ENCODE measurements around the gene CACNA1G. TPM values are rescaled to one million over a fixed set of nuclear protein-coding genes. Genes with fewer than 3 reads are reported as not detected.

CACNA1G gene
- total RNA-seq, 1 experiment from 2014 or later, result not detected

DNA sequence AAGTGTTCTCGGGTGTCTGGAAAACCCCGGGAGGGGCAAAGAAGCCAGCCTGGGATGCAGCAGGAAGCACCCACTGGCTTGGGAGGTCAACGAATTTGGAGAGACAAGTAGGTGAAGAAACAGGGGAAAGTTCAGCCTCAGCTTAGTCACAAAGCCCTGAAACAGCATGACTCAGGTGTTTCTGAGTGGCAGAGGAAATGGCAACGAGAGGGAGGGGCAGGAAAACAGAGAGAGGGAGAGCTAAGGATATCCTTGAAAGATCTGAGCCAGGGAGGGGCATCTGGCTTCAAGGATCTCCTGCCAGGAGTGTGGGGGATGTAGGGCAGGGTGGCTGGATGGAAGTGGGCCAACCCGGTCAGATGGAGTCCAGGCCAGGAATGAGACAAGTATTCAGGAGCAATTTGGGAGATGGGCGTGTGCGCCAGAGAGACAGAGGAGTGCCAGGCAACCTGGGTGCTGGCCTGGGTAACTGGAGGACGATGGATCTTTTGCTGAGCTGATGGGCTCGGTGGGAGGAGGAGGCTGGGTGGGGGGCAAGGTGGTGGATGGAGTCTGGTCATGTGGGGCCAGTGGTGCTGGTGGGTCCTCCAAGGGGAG lies 101.4 kb downstream of the CACNA1G start:
- no peaks in the 10 kb centered on the region for H3K79me2 ChIP-seq (ENCODE audit: low read length)
- no peak overlapping the region for H3K4me3 ChIP-seq (ENCODE audit: low read length)
- no peak overlapping the region for H3K9ac ChIP-seq (ENCODE audit: low read length)
- H3K9me3 ChIP-seq (ENCODE audit: low read length), result no peaks in the 10 kb centered on the region
- no peaks in the 10 kb centered on the region for H3K9me2 ChIP-seq (replicated peaks; ENCODE audit: insufficient read depth, low read length)
- no peak overlapping the region for H3K27ac ChIP-seq (ENCODE audit: low read length)
- no peaks in the 10 kb centered on the region for H3K36me3 ChIP-seq (ENCODE audit: insufficient read depth, low read length)
- no peak for DNase-seq
- no peak overlapping the region for H2AFZ ChIP-seq (ENCODE audit: low read length)
- no peaks in the 10 kb centered on the region for H4K20me1 ChIP-seq (ENCODE audit: insufficient read depth, low read depth, low read length)
- H3K4me2 ChIP-seq (ENCODE audit: low read depth, low read length, poor library complexity, severe bottlenecking), result no peak overlapping the region
- no peaks in the 10 kb centered on the region for H3K4me1 ChIP-seq (ENCODE audit: low read length)
- H3K27me3 ChIP-seq (ENCODE audit: low read length), result no peaks in the 10 kb centered on the region

DNA sequence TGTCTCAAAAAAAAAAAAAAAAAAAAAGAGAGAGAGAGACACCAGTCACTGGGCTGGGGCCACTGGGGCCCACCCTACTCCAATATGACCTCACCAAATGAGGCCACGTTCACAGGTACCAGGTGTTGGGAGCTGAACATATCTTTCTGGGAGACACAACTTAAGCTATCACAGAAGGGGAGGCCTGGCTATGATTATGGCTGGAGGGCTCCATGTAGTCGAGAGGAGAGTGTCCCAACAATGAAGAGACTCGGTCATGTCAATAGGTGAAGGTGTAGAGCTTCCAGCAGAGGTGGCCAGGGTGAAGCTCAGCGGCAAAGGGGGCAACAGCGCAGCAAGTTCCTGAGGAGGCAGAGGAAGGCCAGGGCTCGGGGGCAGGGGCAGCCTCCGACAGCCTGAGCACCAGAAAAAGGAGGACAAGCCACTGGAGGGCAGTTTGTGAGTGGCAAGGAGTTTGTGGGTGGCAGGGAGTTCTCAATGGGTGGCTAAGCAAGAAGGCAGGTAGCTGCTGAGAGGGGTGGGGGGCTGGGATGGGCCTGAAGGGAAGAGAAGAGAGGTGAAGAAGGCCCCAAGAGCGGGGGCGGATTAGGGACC lies 102.2 kb downstream of the CACNA1G start:
- no peaks in the 10 kb centered on the region for H4K20me1 ChIP-seq (ENCODE audit: insufficient read depth, low read depth, low read length)
- no peaks in the 10 kb centered on the region for H3K9me2 ChIP-seq (replicated peaks; ENCODE audit: insufficient read depth, low read length)
- H3K4me3 ChIP-seq (ENCODE audit: low read length), result no peak overlapping the region
- no peaks in the 10 kb centered on the region for H3K27me3 ChIP-seq (ENCODE audit: low read length)
- H3K9me3 ChIP-seq (ENCODE audit: low read length), result no peaks in the 10 kb centered on the region
- no peaks in the 10 kb centered on the region for H3K36me3 ChIP-seq (ENCODE audit: insufficient read depth, low read length)
- H3K4me1 ChIP-seq (ENCODE audit: low read length), result no peaks in the 10 kb centered on the region
- H3K4me2 ChIP-seq (ENCODE audit: low read depth, low read length, poor library complexity, severe bottlenecking), result no peak overlapping the region
- DNase-seq, result no peak
- H3K79me2 ChIP-seq (ENCODE audit: low read length), result no peaks in the 10 kb centered on the region
- H3K27ac ChIP-seq (ENCODE audit: low read length), result no peak overlapping the region
- no peak overlapping the region for H2AFZ ChIP-seq (ENCODE audit: low read length)
- no peak overlapping the region for H3K9ac ChIP-seq (ENCODE audit: low read length)

DNA sequence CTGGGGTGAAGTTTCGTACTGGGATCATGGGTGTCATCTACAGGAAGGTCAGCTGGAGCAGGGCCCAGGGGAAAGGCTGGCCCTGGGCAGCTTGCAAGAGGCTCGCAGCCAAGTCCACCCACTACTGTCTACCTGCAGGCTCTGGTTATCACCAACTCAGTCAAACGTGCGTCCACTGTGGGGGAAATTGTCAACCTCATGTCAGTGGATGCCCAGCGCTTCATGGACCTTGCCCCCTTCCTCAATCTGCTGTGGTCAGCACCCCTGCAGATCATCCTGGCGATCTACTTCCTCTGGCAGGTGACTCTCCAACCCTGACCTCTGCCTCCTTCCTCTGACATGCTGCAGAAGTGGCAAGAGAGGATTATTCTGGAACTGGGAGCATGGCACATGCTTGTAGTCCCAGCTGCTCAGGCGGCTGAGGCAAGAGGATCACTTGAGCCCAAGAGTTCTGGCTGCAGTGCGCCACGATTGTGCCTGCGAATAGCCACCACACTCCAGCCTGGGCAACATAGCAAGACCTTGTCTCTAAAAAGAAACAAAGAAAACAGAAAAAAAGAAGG lies 103.4 kb downstream of the CACNA1G start:
- H3K79me2 ChIP-seq (ENCODE audit: low read length), result no peaks in the 10 kb centered on the region
- H3K27ac ChIP-seq (ENCODE audit: low read length), result no peak overlapping the region
- no peak overlapping the region for H3K9ac ChIP-seq (ENCODE audit: low read length)
- H3K27me3 ChIP-seq (ENCODE audit: low read length), result no peaks in the 10 kb centered on the region
- no peak overlapping the region for H3K4me3 ChIP-seq (ENCODE audit: low read length)
- no peaks in the 10 kb centered on the region for H3K9me3 ChIP-seq (ENCODE audit: low read length)
- H3K4me1 ChIP-seq (ENCODE audit: low read length), result no peaks in the 10 kb centered on the region
- no peak overlapping the region for H2AFZ ChIP-seq (ENCODE audit: low read length)
- H3K4me2 ChIP-seq (ENCODE audit: low read depth, low read length, poor library complexity, severe bottlenecking), result no peak overlapping the region
- no peaks in the 10 kb centered on the region for H3K9me2 ChIP-seq (replicated peaks; ENCODE audit: insufficient read depth, low read length)
- no peaks in the 10 kb centered on the region for H3K36me3 ChIP-seq (ENCODE audit: insufficient read depth, low read length)
- H4K20me1 ChIP-seq (ENCODE audit: insufficient read depth, low read depth, low read length), result no peaks in the 10 kb centered on the region
- no peak for DNase-seq

DNA sequence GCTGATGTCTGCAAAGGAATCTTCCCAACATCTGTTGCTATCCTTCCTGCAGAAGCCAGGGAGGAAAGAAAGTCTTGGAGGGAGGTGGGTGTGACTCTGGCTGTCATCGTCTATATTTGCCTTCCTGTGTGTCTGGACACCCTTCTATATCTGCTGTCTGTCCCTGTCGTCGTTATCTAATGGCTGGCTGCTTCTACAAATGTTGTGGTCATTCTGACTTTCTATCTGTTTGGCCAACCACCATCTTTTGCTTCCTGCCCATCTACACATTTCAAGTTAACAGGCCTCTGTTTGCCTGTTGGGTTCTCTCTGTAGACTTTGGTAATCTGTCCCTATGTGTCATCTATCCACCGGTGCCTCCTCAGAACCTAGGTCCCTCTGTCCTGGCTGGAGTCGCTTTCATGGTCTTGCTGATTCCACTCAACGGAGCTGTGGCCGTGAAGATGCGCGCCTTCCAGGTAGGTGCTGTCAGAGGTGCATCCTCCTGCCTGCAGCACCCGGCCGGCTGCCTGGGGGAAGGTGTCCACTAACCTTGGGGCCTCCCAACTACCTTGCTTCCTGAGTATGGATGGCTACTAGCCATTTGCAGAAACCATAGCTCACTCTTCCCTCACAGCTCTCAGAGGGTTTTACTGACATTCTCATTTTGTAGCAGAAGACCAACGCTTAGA lies 104.4 kb downstream of the CACNA1G start:
- no peaks in the 10 kb centered on the region for H3K27me3 ChIP-seq (ENCODE audit: low read length)
- H3K4me3 ChIP-seq (ENCODE audit: low read length), result no peak overlapping the region
- no peaks in the 10 kb centered on the region for H3K9me2 ChIP-seq (replicated peaks; ENCODE audit: insufficient read depth, low read length)
- no peak overlapping the region for H3K9ac ChIP-seq (ENCODE audit: low read length)
- no peaks in the 10 kb centered on the region for H4K20me1 ChIP-seq (ENCODE audit: insufficient read depth, low read depth, low read length)
- no peak overlapping the region for H3K4me2 ChIP-seq (ENCODE audit: low read depth, low read length, poor library complexity, severe bottlenecking)
- H3K4me1 ChIP-seq (ENCODE audit: low read length), result no peaks in the 10 kb centered on the region
- H3K9me3 ChIP-seq (ENCODE audit: low read length), result no peaks in the 10 kb centered on the region
- H3K27ac ChIP-seq (ENCODE audit: low read length), result no peak overlapping the region
- no peaks in the 10 kb centered on the region for H3K36me3 ChIP-seq (ENCODE audit: insufficient read depth, low read length)
- DNase-seq, result no peak
- no peak overlapping the region for H2AFZ ChIP-seq (ENCODE audit: low read length)
- no peaks in the 10 kb centered on the region for H3K79me2 ChIP-seq (ENCODE audit: low read length)

DNA sequence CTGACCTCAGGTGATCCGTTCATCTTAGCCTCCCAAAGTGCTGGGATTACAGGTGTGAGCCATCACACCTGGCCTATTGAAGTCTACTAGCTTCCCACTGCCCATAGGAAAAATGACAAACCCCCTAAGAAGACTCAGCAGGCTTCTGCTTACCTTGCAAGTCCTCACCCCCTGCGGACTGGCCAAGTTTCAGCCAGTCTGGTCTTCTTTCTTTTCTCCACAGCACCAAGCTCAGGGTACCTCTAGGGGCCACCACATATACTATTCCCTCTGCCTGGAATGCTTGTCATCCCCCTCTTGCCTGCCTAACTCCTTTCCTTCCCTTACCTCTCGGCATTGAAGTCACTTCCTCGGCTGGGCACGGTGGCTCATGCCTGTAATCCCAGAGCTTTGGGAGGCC lies 105.3 kb downstream of the CACNA1G start:
- H2AFZ ChIP-seq (ENCODE audit: low read length), result no peak overlapping the region
- no peak overlapping the region for H3K4me3 ChIP-seq (ENCODE audit: low read length)
- no peaks in the 10 kb centered on the region for H4K20me1 ChIP-seq (ENCODE audit: insufficient read depth, low read depth, low read length)
- no peak overlapping the region for H3K4me2 ChIP-seq (ENCODE audit: low read depth, low read length, poor library complexity, severe bottlenecking)
- no peaks in the 10 kb centered on the region for H3K9me3 ChIP-seq (ENCODE audit: low read length)
- no peak overlapping the region for H3K27ac ChIP-seq (ENCODE audit: low read length)
- H3K36me3 ChIP-seq (ENCODE audit: insufficient read depth, low read length), result no peaks in the 10 kb centered on the region
- no peaks in the 10 kb centered on the region for H3K9me2 ChIP-seq (replicated peaks; ENCODE audit: insufficient read depth, low read length)
- H3K79me2 ChIP-seq (ENCODE audit: low read length), result no peaks in the 10 kb centered on the region
- no peaks in the 10 kb centered on the region for H3K27me3 ChIP-seq (ENCODE audit: low read length)
- no peak overlapping the region for H3K9ac ChIP-seq (ENCODE audit: low read length)
- H3K4me1 ChIP-seq (ENCODE audit: low read length), result no peaks in the 10 kb centered on the region
- DNase-seq, result no peak

DNA sequence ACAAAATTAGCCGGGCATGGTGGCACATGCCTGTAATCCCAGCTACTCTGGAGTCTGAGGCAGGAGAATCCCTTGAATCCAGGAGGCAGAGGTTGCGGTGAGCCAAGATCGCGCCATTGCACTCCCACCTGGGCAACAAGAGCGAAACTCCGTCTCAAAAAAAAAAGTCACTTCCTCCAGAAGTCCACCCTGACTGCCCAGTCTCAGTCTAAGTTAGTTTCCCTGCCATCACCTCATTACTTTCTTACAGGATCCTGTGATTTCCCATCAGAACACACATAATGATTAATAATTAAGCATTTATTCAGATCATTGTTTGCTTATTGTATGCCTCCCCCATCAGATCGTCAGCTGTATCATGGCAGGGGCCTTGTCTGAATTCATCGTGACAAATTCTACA lies 105.8 kb downstream of the CACNA1G start:
- Histone ChIP-seq H3K27me3 (ENCODE audit: low read length) (no peaks in the 10 kb centered on the region), H3K4me3 (ENCODE audit: low read length) (no peak overlapping the region), H3K9ac (ENCODE audit: low read length) (no peak overlapping the region), H3K9me2 (replicated peaks; ENCODE audit: insufficient read depth, low read length) (no peaks in the 10 kb centered on the region), H3K79me2 (ENCODE audit: low read length) (no peaks in the 10 kb centered on the region), H3K36me3 (ENCODE audit: insufficient read depth, low read length) (no peaks in the 10 kb centered on the region), H3K4me1 (ENCODE audit: low read length) (no peaks in the 10 kb centered on the region), H3K27ac (ENCODE audit: low read length) (no peak overlapping the region), H4K20me1 (ENCODE audit: insufficient read depth, low read depth, low read length) (no peaks in the 10 kb centered on the region), H3K9me3 (ENCODE audit: low read length) (no peaks in the 10 kb centered on the region), H2AFZ (ENCODE audit: low read length) (no peak overlapping the region), H3K4me2 (ENCODE audit: low read depth, low read length, poor library complexity, severe bottlenecking) (no peak overlapping the region)
- no peak for DNase-seq

DNA sequence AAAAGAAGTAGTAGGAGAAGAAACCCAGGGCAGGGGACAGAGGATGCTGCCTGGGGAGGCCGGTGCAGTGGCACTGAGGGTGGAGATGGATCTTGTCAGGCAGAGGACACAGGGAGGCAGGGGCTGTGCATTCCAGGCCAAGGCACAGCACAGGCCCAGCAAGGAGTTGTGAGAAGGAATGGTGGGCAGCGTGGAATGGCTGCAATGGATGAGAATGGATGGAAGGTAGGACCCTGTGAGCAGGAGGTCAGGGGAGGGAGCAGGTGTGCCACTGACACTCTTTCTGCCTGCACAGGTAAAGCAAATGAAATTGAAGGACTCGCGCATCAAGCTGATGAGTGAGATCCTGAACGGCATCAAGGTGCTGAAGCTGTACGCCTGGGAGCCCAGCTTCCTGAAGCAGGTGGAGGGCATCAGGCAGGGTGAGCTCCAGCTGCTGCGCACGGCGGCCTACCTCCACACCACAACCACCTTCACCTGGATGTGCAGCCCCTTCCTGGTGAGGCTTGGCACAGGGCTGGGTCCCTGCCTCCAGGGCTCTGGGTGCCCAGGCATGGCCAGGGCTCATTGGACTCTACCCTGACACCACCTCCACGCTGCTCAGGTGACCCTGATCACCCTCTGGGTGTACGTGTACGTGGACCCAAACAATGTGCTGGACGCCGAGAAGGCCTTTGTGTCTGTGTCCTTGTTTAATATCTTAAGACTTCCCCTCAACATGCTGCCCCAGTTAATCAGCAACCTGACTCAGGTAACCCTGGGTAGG lies 106.9 kb downstream of the CACNA1G start:
- H3K4me3 ChIP-seq (ENCODE audit: low read length), result no peak overlapping the region
- H3K9ac ChIP-seq (ENCODE audit: low read length), result no peak overlapping the region
- no peak overlapping the region for H3K27ac ChIP-seq (ENCODE audit: low read length)
- H3K27me3 ChIP-seq (ENCODE audit: low read length), result no peaks in the 10 kb centered on the region
- no peak for DNase-seq
- no peaks in the 10 kb centered on the region for H3K4me1 ChIP-seq (ENCODE audit: low read length)
- no peaks in the 10 kb centered on the region for H3K9me2 ChIP-seq (replicated peaks; ENCODE audit: insufficient read depth, low read length)
- no peaks in the 10 kb centered on the region for H3K9me3 ChIP-seq (ENCODE audit: low read length)
- H4K20me1 ChIP-seq (ENCODE audit: insufficient read depth, low read depth, low read length), result no peaks in the 10 kb centered on the region
- no peaks in the 10 kb centered on the region for H3K36me3 ChIP-seq (ENCODE audit: insufficient read depth, low read length)
- H3K79me2 ChIP-seq (ENCODE audit: low read length), result no peaks in the 10 kb centered on the region
- no peak overlapping the region for H3K4me2 ChIP-seq (ENCODE audit: low read depth, low read length, poor library complexity, severe bottlenecking)
- H2AFZ ChIP-seq (ENCODE audit: low read length), result no peak overlapping the region
